Neural cell (in vitro differentiated cells): Measurements from ENCODE around the gene TSPAN15. TPM values are rescaled to one million over a fixed set of nuclear protein-coding genes. Genes with fewer than 3 reads are reported as not detected.

Source experiments
- H2AFZ ChIP-seq: fragments of 200-600, 300-800 bp; sonication (generic), shearing (Covaris generic); 2 replicates; pipeline ENCODE4 v1.6.0; 2014; ENCODE audit warnings: low read depth, mild to moderate bottlenecking, antibody characterized with exemption, low read length, moderate library complexity
- H3F3A ChIP-seq: fragments of 200-600 bp; shearing (Covaris generic); 2 replicates; pipeline ENCODE4 v1.6.1; 2016; ENCODE audit warnings: mild to moderate bottlenecking, moderate library complexity, mixed read lengths, antibody characterized with exemption, low read length; ENCODE audit not compliant: insufficient read depth, poor library complexity, severe bottlenecking
- H3K27ac ChIP-seq: fragments of 200-600, 300-800 bp; sonication (generic), shearing (Covaris generic); 2 replicates; pipeline ENCODE4 v1.5.1; 2014; ENCODE audit warnings: mild to moderate bottlenecking, low read length, moderate library complexity
- H3K27me3 ChIP-seq: fragments of 300-800, 200-600 bp; sonication (generic), shearing (Covaris generic); 2 replicates; pipeline ENCODE4 v1.6.0; 2014; ENCODE audit warnings: mild to moderate bottlenecking, low read depth, low read length, moderate library complexity; ENCODE audit not compliant: insufficient read depth
- H3K36me3 ChIP-seq: fragments of 300-800, 200-600 bp; sonication (generic), shearing (Covaris generic); 2 replicates; pipeline ENCODE4 v1.5.1; 2014; ENCODE audit warnings: mild to moderate bottlenecking, antibody characterized with exemption, low read length, moderate library complexity; ENCODE audit not compliant: insufficient read depth
- H3K4me2 ChIP-seq: fragments of 300-800, 200-600 bp; sonication (generic), shearing (Covaris generic); 2 replicates; pipeline ENCODE4 v1.6.0; 2014; ENCODE audit warnings: mild to moderate bottlenecking, low read length
- H3K4me3 ChIP-seq: fragments of 300-800, 200-600 bp; sonication (generic), shearing (Covaris generic); 2 replicates; pipeline ENCODE4 v1.5.1; 2014; ENCODE audit warnings: mild to moderate bottlenecking, low read length, moderate library complexity
- H3K79me2 ChIP-seq: fragments of 200-600 bp; shearing (Covaris generic); replicated peaks from 2 replicates; pipeline ENCODE4 v1.6.0; 2014; ENCODE audit warnings: mild to moderate bottlenecking, low read length, moderate library complexity; ENCODE audit not compliant: insufficient read depth
- H3K9ac ChIP-seq: fragments of 300-800, 200-600 bp; sonication (generic), shearing (Covaris generic); 2 replicates; pipeline ENCODE4 v1.6.1; 2016; ENCODE audit warnings: mild to moderate bottlenecking, low read length, mixed read lengths
- H3K9me2 ChIP-seq: fragments of 200-600 bp; shearing (Covaris generic); 2 replicates; pipeline ENCODE4 v1.6.1; 2016; ENCODE audit warnings: mild to moderate bottlenecking, low read length, mixed read lengths; ENCODE audit not compliant: insufficient read depth
- H3K9me3 ChIP-seq: fragments of 200-600, 300-800 bp; sonication (generic), shearing (Covaris generic); 2 replicates; pipeline ENCODE4 v1.6.1; 2016; ENCODE audit warnings: mild to moderate bottlenecking, mixed run types, low read length, moderate library complexity, mixed read lengths
- H4K20me1 ChIP-seq: fragments of 200-600 bp; shearing (Covaris generic); 2 replicates; pipeline ENCODE4 v1.6.1; 2016; ENCODE audit warnings: mild to moderate bottlenecking, mixed run types; ENCODE audit not compliant: insufficient read depth
- CTCF ChIP-seq: fragments of 450-650 bp; IDR thresholded peaks from 2 replicates; pipeline ENCODE4 v1.5.1; 2014; ENCODE audit warnings: antibody characterized with exemption, mild to moderate bottlenecking, moderate library complexity; ENCODE audit not compliant: poor library complexity, severe bottlenecking
- EP300 ChIP-seq: fragments of 450-650 bp; conservative IDR thresholded peaks from 2 replicates; pipeline ENCODE4 v1.6.1; 2014; ENCODE audit warnings: antibody characterized with exemption, mild to moderate bottlenecking, moderate library complexity; ENCODE audit not compliant: poor library complexity, severe bottlenecking
- EZH2 ChIP-seq: fragments of 200-600, 300-800 bp; shearing (Covaris generic), sonication (generic); IDR thresholded peaks from 2 replicates; pipeline ENCODE4 v1.6.1; 2014; ENCODE audit warnings: antibody characterized with exemption, low read length, borderline replicate concordance, mild to moderate bottlenecking; ENCODE audit not compliant: insufficient read depth, poor library complexity, severe bottlenecking
- MXI1 ChIP-seq: fragments of 450-650 bp; conservative IDR thresholded peaks from 2 replicates; pipeline ENCODE4 v1.6.1; 2014; ENCODE audit warnings: antibody characterized with exemption, mild to moderate bottlenecking; ENCODE audit not compliant: poor library complexity, severe bottlenecking
- POLR2AphosphoS5 ChIP-seq: IDR thresholded peaks from 2 replicates; pipeline ENCODE4 v1.6.1; 2012
- RAD21 ChIP-seq: fragments of 450-650 bp; conservative IDR thresholded peaks from 2 replicates; pipeline ENCODE4 v1.6.1; 2014; ENCODE audit warnings: antibody characterized with exemption, mild to moderate bottlenecking, moderate library complexity
- REST ChIP-seq: IDR thresholded peaks from 2 replicates; pipeline ENCODE4 v1.6.1; 2012; ENCODE audit warnings: borderline replicate concordance
- SMC3 ChIP-seq: fragments of 450-650 bp; conservative IDR thresholded peaks from 2 replicates; pipeline ENCODE4 v1.6.1; 2014; ENCODE audit warnings: antibody characterized with exemption, mild to moderate bottlenecking, moderate library complexity; ENCODE audit not compliant: poor library complexity
- TAF1 ChIP-seq: IDR thresholded peaks from 2 replicates; pipeline ENCODE4 v1.6.1; 2012; ENCODE audit warnings: low read depth
- polyA plus RNA-seq: library from polyadenylated mRNA; depleted of rRNA; stranded (reverse); fragments of >200 nt; gene quantifications from 2 replicates; pipeline ENCODE4 v1.2.3, GENCODE V29; 2014

Gene TSPAN15
- polyA plus RNA-seq, 1 donor from 2014 or later: 1.2 TPM

GRCh38 chr10:69498711-69499471, 47.6 kb downstream of the TSPAN15 start:
- no peak overlapping the region for H3K4me2 ChIP-seq
- TF ChIP-seq EZH2 (no peak), CTCF (no peak), TAF1 (no peak), SMC3 (no peak), RAD21 (no peak), EP300 (no peak), POLR2AphosphoS5 (no peak), MXI1 (no peak), REST (no peak)
- H3K36me3 ChIP-seq: no peaks in the 10 kb centered on the region
- no peak overlapping the region for H3K4me3 ChIP-seq
- H3F3A ChIP-seq: no peaks in the 10 kb centered on the region
- H3K27ac ChIP-seq: no peak overlapping the region
- no peak overlapping the region for H3K9ac ChIP-seq
- H3K27me3 ChIP-seq: no peaks in the 10 kb centered on the region
- no peaks in the 10 kb centered on the region for H3K9me2 ChIP-seq
- H3K9me3 ChIP-seq: no peaks in the 10 kb centered on the region
- H3K79me2 ChIP-seq: no peaks in the 10 kb centered on the region
- H4K20me1 ChIP-seq: no peaks in the 10 kb centered on the region
- H2AFZ ChIP-seq: no peak overlapping the region

GRCh38 chr10:69499726-69500689, 48.7 kb downstream of the TSPAN15 start:
- Histone ChIP-seq H3K27me3 (no peaks in the 10 kb centered on the region), H3K9me3 (no peaks in the 10 kb centered on the region), H3F3A (no peaks in the 10 kb centered on the region), H4K20me1 (no peaks in the 10 kb centered on the region), H3K4me3 (no peak overlapping the region), H3K27ac (no peak overlapping the region), H3K9ac (no peak overlapping the region), H3K4me2 (no peak overlapping the region), H3K9me2 (no peaks in the 10 kb centered on the region), H3K36me3 (no peaks in the 10 kb centered on the region), H3K79me2 (no peaks in the 10 kb centered on the region), H2AFZ (no peak overlapping the region)
- TF ChIP-seq RAD21 (no peak), EZH2 (no peak), TAF1 (no peak), REST (no peak), MXI1 (no peak), POLR2AphosphoS5 (no peak)
